HepG2 (cell line): ENCODE results near the gene C1orf74. TPM values are rescaled to one million over a fixed set of nuclear protein-coding genes. Genes with fewer than 3 reads are reported as not detected.

ENCODE experiments used
- CBX2 ChIP-seq, 2 experiments: fragments of 200-600 bp in 1 of 2; sonication (generic); formaldehyde crosslinking in 1 of 2; IDR thresholded peaks; 2 replicates each; pipeline versions ENCODE4 v1.7.0 to v1.8.1; 2018 to 2022; ENCODE audit warnings: low read depth in 2 of 2, low read length in 1 of 2, mild to moderate bottlenecking in 1 of 2, missing genetic modification reagents in 1 of 2
- DZIP1 ChIP-seq: sonication (generic); formaldehyde crosslinking; IDR thresholded peaks from 2 replicates; pipeline ENCODE4 v1.5.0; 2020; ENCODE audit warnings: mild to moderate bottlenecking, missing genetic modification reagents
- E2F1 ChIP-seq: sonication (generic); formaldehyde crosslinking; IDR thresholded peaks from 2 replicates; pipeline ENCODE4 v1.5.0; 2020; ENCODE audit warnings: missing genetic modification reagents
- MLX ChIP-seq: IDR thresholded peaks from 2 replicates; pipeline ENCODE4 v1.6.1; 2016
- PBX3 ChIP-seq: sonication (generic); formaldehyde crosslinking; IDR thresholded peaks from 2 replicates; pipeline ENCODE4 v1.8.1; 2023; ENCODE audit warnings: missing genetic modification reagents, inconsistent platforms, borderline replicate concordance
- RBFOX2 ChIP-seq: fragments of 200-400 bp; formaldehyde crosslinking; IDR thresholded peaks from 2 replicates; pipeline ENCODE4 v1.6.1; 2017; ENCODE audit warnings: low read depth, mild to moderate bottlenecking, low read length
- REL ChIP-seq: sonication (generic); formaldehyde crosslinking; conservative IDR thresholded peaks from 2 replicates; pipeline ENCODE4 v1.8.0; 2022; ENCODE audit warnings: mild to moderate bottlenecking, missing genetic modification reagents, moderate library complexity
- SNAPC4 ChIP-seq: sonication (generic); formaldehyde crosslinking; IDR thresholded peaks from 2 replicates; pipeline ENCODE4 v1.4.0; 2020; ENCODE audit warnings: mild to moderate bottlenecking, missing genetic modification reagents
- TFAP4 ChIP-seq: sonication (generic); IDR thresholded peaks from 2 replicates; pipeline ENCODE4 v1.6.1; 2016; ENCODE audit warnings: low read depth, borderline replicate concordance
- THYN1 ChIP-seq: sonication (generic); formaldehyde crosslinking; IDR thresholded peaks from 2 replicates; pipeline ENCODE4 v1.8.1; 2023; ENCODE audit warnings: low read depth, mild to moderate bottlenecking, moderate library complexity, missing genetic modification reagents, borderline replicate concordance
- ZNF333 ChIP-seq: sonication (generic); formaldehyde crosslinking; IDR thresholded peaks from 2 replicates; pipeline ENCODE4 v1.4.0; 2020; ENCODE audit warnings: mild to moderate bottlenecking, missing genetic modification reagents, borderline replicate concordance
- ZNF83 ChIP-seq: sonication (generic); formaldehyde crosslinking; IDR thresholded peaks from 2 replicates; pipeline ENCODE4 v1.4.0; 2020; ENCODE audit warnings: missing genetic modification reagents, mild to moderate bottlenecking, borderline replicate concordance
- ZUFSP ChIP-seq: sonication (generic); formaldehyde crosslinking; IDR thresholded peaks from 2 replicates; pipeline ENCODE4 v1.9.0; 2021; ENCODE audit warnings: missing genetic modification reagents, mild to moderate bottlenecking, borderline replicate concordance
- polyA plus RNA-seq, 8 experiments: library from polyadenylated mRNA; depleted of rRNA in 3 of 8; stranded (reverse) in 7 of 8; unstranded in 1 of 8; fragments of >200 nt; fragmentation: Illumina TruSeq in 4 of 8; extraction: Trizol in 4 of 8; gene quantifications; 2 replicates each; pipeline versions ENCODE4 v1.2.1 to v1.2.3, GENCODE V29; 2011 to 2016; ENCODE audit warnings: low read depth in 4 of 8, missing spikeins in 1 of 8, mixed read lengths in 1 of 8; ENCODE audit not compliant: insufficient read depth in 1 of 8
- total RNA-seq, 5 experiments: library from RNA; depleted of rRNA; stranded (reverse); fragments of >200 nt; fragmentation: Illumina TruSeq; extraction: Trizol; gene quantifications; 2 replicates each; pipeline ENCODE4 v1.2.3, GENCODE V29; 2016; ENCODE audit warnings: low read depth in 1 of 5

C1orf74 gene
- total and polyA plus RNA-seq, 2 of the 13 experiments (the other 11 are each of a cell fraction or from before 2014, with no cell fraction given): 0.33 to 0.71 TPM

- TF ChIP-seq SNAPC4 (CRISPR knock-in tag): no peak
- TF ChIP-seq E2F1 (CRISPR knock-in tag): no peak
- TF ChIP-seq ZUFSP (CRISPR knock-in tag): no peak
- no peak for TF ChIP-seq REL (CRISPR knock-in tag)
- TF ChIP-seq THYN1 (CRISPR knock-in tag): no peak
- TF ChIP-seq ZNF333 (CRISPR knock-in tag): no peak; the same call in 1 of the 2 replicates
- TF ChIP-seq RBFOX2: no peak
- TF ChIP-seq DZIP1 (CRISPR knock-in tag): no peak
- TF ChIP-seq TFAP4: peak; percentile 38; the same call in 1 of the 2 replicates
- no peak for TF ChIP-seq PBX3 (CRISPR knock-in tag)
- TF ChIP-seq MLX (CRISPR knock-in tag): 0 out of 2 replicates have a peak, but pooled peaks have one; percentile 22
- no peak for TF ChIP-seq ZNF83 (CRISPR knock-in tag)
- TF ChIP-seq CBX2 (IDR thresholded peaks at IDR 0.05; ENCODE audit: low read depth, low read length): no peak
- TF ChIP-seq CBX2 (CRISPR knock-in tag; IDR thresholded peaks at IDR 0.05; ENCODE audit: low read depth): no peak
Measured at GRCh38 chr1:209747580-209748262, 36.6 kb downstream of the C1orf74 start (continued).
